GM21381 (cell line): Measurements from ENCODE around the gene FBXL5.

Experiments used
- ATAC-seq: cut with Tn5 transposase; IDR thresholded peaks from one replicate; pipeline ENCODE4 v1.9.1; 2021; ENCODE audit warnings: mild to moderate bottlenecking, moderate library complexity; ENCODE audit not compliant: unreplicated experiment

The FBXL5 gene

DNA sequence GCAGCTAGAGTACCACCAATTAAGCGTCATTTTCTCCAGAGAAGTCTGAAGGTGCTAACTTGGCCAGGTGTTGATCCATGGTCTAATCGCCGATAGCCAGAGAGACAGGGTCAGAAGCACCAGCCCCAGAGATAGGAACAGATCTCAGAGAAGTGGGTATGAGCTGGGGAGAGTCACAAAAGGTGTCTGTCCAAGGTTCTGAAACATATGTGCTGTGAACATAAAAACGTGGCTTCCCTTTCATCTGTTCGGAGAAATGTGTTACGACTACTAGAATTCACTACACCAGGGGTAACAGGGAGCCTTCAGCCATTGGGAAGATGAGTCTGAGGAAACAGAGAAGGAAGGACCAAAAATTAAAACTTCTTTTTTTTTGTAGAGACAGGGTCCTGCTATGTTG is 91.3 kb downstream of the FBXL5 start:
- ATAC-seq, result no peak

GRCh38 chr4:15562623-15563022 is 92.5 kb downstream of the FBXL5 start:
- ATAC-seq, result no peak

- ATAC-seq, result no peak
Observed at GRCh38 chr4:15562114-15562513, 93.0 kb downstream of the FBXL5 start.

DNA sequence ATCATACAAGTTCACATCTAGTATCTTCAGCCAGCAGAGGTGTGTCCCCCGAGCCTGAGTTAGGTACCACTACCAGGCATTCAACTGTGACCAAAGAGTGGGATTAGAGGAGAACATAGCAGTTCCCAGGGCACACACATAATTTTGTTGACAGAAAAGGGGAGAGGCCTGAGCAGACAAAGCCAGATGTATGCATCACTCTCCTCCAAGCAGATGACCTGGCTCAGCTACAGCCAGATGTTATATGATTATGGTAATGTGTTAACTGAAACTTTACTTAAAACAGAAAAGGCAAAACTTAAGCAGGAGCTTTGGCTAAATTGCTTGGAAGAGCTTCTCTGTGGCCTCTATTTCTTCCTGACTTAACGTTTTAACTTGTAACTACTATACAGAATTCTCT is 96.6 kb downstream of the FBXL5 start:
- ATAC-seq, result no peak

GRCh38 chr4:15557786-15558550 is 97.2 kb downstream of the FBXL5 start:
- ATAC-seq, result no peak

GRCh38 chr4:15556511-15557092 is 98.6 kb downstream of the FBXL5 start:
- ATAC-seq, result no peak
